Kidney (tissue), 14 donors: Measurements from ENCODE around the gene FXYD4. TPM values are rescaled to one million over a fixed set of nuclear protein-coding genes. Genes with fewer than 3 reads are reported as not detected.

ENCODE experiments used
- DNase-seq, 5 donors: peaks; one replicate each; pipeline ENCODE4 v3.0.0-alpha.2; 2013 to 2020
- FAIRE-seq: peaks from 2 replicates; lab custom pipeline; 2012; peaks lifted over from hg19 to GRCh38; lab: Jason Lieb, UNC
- H3K27ac ChIP-seq, 2 donors: one replicate each; pipeline ENCODE4 v1.7.0; 2013; ENCODE audit warnings: low read depth in 2 of 2, low read length in 2 of 2, inconsistent platforms in 1 of 2
- H3K27me3 ChIP-seq: one replicate; pipeline ENCODE4 v1.7.1; 2013; ENCODE audit warnings: low read length, inconsistent platforms; ENCODE audit not compliant: control insufficient read depth, insufficient read depth
- H3K36me3 ChIP-seq, 3 donors: one replicate each; pipeline versions ENCODE4 v1.7.0 to v1.7.1; 2013; ENCODE audit warnings: low read length in 3 of 3, control low read depth in 1 of 3, inconsistent platforms in 1 of 3; ENCODE audit not compliant: insufficient read depth in 3 of 3, control insufficient read depth in 2 of 3
- H3K4me1 ChIP-seq, 3 donors: one replicate each; pipeline versions ENCODE4 v1.7.0 to v1.7.1; 2013; ENCODE audit warnings: low read length in 3 of 3, inconsistent platforms in 1 of 3, low read depth in 1 of 3; ENCODE audit not compliant: control insufficient read depth in 2 of 3, insufficient read depth in 2 of 3
- H3K4me3 ChIP-seq, 3 donors: one replicate each; pipeline versions ENCODE4 v1.7.0 to v1.8.1; 2013; ENCODE audit warnings: low read length in 3 of 3, control low read depth in 1 of 3, inconsistent platforms in 1 of 3
- H3K9ac ChIP-seq, 3 donors: one replicate each; pipeline versions ENCODE4 v1.7.0 to v1.7.1; 2013; ENCODE audit warnings: low read length in 3 of 3, control low read depth in 1 of 3, inconsistent platforms in 1 of 3
- H3K9me3 ChIP-seq, 3 donors: one replicate each; pipeline versions ENCODE4 v1.7.0 to v1.7.1; 2013; ENCODE audit warnings: low read length in 3 of 3, control low read depth in 1 of 3, inconsistent platforms in 1 of 3; ENCODE audit not compliant: control insufficient read depth in 2 of 3, insufficient read depth in 1 of 3
- intact Hi-C: fragments of 100-400 bp; cut with DNase I; formaldehyde crosslinking; loops from one replicate; pipeline ENCODE4 v1.11.1; 2022
- polyA plus RNA-seq: library from polyadenylated mRNA; stranded (reverse); fragments of 350-450 nt; fragmentation: Illumina TruSeq; extraction: RNeasy Lipid Tissue Mini Kit (QIAGEN cat#74804); gene quantifications from one replicate; pipeline ENCODE4 v1.2.3, GENCODE V29; 2014; ENCODE audit warnings: low read depth, low replicate concordance; ENCODE audit not compliant: insufficient read depth
- total RNA-seq: library from RNA; stranded (reverse); fragmentation: NEBNext Ultra II Directional; extraction: Animal tissue kit (Norgen Biotek cat#: 25700); gene quantifications from one replicate; pipeline ENCODE4 v1.2.1, GENCODE V29; 2021
- TF ChIP-seq, protein P1 (sequence below): IDR thresholded peaks from 3 replicates; pipeline ENCODE4 v1.5.1; 2012; ENCODE audit warnings: mild to moderate bottlenecking, moderate library complexity, borderline replicate concordance; ENCODE audit not compliant: insufficient read depth; ENCODE audit errors: extremely low read depth
- donor health status: control.
- donor health status: control.
- donor health status: control.
- donor health status: control.
- donor health status: control.
- donor health status: DM: yes; HTN: yes; CAD: no.
- donor health status: Normal renal cell carcinoma (clear cell type).

The FXYD4 gene
- total and polyA plus RNA-seq, 2 donors from 2014 or later: 109 to 392 TPM

DNA sequence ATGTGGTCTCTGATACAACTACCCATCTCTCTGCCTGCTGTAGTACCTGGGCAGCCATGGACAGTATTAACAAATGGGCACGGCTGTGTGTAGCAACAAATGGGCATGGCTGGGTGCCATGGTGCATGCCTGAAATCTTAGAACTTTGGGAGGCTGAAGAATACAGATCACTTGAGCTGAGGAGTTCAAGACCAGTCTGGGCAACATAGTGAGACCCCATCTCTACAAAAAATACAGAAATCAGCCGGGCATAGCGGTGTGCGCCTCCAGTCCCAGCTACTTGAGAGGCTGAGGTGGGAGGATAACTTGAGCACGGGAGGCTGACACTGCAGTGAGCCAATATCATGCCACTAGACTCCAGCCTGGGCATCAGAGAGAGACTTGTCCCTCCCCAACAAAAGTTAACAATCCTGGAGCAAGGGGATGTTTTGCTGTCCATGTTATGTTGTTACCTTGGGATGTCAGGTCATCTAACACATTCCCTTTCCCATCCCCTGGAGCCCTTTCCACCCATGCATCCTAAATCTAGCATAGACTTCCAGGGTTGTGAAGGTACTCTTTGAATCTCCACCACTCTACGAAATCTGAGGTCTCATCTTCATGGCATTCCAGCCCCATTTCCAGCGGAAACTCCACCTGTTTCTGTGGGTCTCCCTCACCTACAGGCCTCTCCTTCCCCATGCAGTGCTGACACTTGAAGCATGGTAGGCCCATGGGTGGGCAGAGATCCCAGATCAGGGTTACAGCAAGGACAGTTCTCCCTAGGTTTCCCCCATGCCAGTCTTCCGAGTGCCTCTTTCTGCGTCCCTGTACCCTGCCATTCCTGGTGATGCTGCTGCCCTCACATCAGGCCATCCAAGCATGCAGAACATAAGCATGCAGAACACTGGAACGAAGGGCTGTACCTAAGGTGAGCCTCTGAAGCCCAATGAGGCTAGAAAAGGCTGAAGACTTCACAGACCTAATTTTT, 13.1 kb downstream of the FXYD4 start:
- no peaks in the 10 kb centered on the region for H3K9me3 ChIP-seq
- TF ChIP-seq, protein P1, sequence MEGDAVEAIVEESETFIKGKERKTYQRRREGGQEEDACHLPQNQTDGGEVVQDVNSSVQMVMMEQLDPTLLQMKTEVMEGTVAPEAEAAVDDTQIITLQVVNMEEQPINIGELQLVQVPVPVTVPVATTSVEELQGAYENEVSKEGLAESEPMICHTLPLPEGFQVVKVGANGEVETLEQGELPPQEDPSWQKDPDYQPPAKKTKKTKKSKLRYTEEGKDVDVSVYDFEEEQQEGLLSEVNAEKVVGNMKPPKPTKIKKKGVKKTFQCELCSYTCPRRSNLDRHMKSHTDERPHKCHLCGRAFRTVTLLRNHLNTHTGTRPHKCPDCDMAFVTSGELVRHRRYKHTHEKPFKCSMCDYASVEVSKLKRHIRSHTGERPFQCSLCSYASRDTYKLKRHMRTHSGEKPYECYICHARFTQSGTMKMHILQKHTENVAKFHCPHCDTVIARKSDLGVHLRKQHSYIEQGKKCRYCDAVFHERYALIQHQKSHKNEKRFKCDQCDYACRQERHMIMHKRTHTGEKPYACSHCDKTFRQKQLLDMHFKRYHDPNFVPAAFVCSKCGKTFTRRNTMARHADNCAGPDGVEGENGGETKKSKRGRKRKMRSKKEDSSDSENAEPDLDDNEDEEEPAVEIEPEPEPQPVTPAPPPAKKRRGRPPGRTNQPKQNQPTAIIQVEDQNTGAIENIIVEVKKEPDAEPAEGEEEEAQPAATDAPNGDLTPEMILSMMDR: no peak
- no peak overlapping the region for H3K4me3 ChIP-seq
- DNase-seq (peak in 1 of 5 donors; percentile 33), FAIRE-seq (no peak)
- intact Hi-C loops: no loop called here
- no peak overlapping the region for H3K27ac ChIP-seq
- H3K27me3 ChIP-seq: no peaks in the 10 kb centered on the region
- H3K9ac ChIP-seq: no peak overlapping the region
- H3K36me3 ChIP-seq: peaks cover 8 to 38% (median 24%) of the 10 kb centered on the region in 3 donors
- H3K4me1 ChIP-seq: no peaks in the 10 kb centered on the region

DNA sequence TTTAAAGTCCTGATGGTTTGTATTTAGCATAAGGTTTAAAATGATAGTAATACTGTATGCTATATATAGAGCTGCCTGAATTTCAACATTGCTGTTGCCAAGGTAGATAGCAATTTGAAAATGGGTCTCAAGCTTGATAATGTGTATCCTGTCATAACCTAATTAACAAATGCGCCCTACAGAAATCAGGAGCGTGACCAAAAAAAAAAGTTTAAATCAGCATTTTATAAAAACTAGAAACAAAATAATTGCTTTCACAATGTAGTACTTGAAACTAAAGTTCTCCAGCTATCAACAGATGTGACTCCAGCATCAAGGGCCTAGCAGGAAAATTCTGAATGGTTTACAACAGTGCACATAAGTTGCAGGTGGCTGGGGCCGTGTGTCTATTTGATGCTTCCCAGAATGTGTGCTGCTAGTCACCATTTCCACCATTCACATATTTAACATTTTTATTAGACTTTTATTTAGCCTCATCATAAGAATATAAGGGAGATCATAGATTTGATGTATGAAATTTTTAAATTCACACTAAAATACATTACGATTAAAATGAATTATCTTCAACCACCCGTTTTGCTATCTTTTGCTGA, 14.1 kb downstream of the FXYD4 start:
- Histone ChIP-seq H3K4me1 (peaks cover 0 to 4% (median 0%) of the 10 kb centered on the region in 3 donors), H3K9me3 (no peaks in the 10 kb centered on the region), H3K9ac (no peak overlapping the region), H3K4me3 (no peak overlapping the region), H3K27ac (no peak overlapping the region), H3K36me3 (peaks cover 8 to 48% (median 32%) of the 10 kb centered on the region in 3 donors), H3K27me3 (no peaks in the 10 kb centered on the region)
- no peak for FAIRE-seq
- TF ChIP-seq, protein P1: no peak
- DNase-seq: no peak
- intact Hi-C loops: no loop called here

DNA sequence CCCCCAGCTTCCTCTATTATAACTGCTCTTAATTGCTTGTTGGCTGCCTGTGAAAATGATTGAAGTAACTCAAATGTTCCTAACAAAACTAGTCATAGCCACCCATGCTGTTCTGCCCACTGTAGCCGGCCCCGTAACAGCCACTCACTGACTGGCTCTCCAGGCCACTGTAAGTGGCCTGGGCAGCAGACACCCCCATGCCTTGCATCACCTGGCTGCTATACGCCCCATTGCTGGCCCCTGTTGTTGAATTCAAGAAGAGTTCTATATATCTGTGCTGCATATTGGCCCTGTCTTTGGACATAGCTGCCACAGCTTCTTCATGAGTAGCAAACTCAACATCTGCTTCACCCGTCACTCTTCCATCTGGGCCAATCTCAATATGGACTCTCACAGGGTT, 15.1 kb downstream of the FXYD4 start:
- DNase-seq (peak in 1 of 5 donors; percentile 34), FAIRE-seq (no peak)
- H3K36me3 ChIP-seq: peaks cover 8 to 52% (median 38%) of the 10 kb centered on the region in 3 donors
- H3K4me1 ChIP-seq: peaks cover 0 to 4% (median 0%) of the 10 kb centered on the region in 3 donors
- no peaks in the 10 kb centered on the region for H3K27me3 ChIP-seq
- intact Hi-C loops: no loop called here
- H3K4me3 ChIP-seq: no peak overlapping the region
- no peaks in the 10 kb centered on the region for H3K9me3 ChIP-seq
- no peak overlapping the region for H3K9ac ChIP-seq
- H3K27ac ChIP-seq: no peak overlapping the region
- TF ChIP-seq, protein P1: no peak
